T-helper 9 cell (primary cell): Measurements from ENCODE around the gene PCGF3.
A peak's percentile ranks its signal among the peaks of the same experiment; 100 is the strongest.
"Not testable (repeated sequence)": the region's sequence is repeated elsewhere in the genome, so short reads cannot be mapped to it uniquely, and the experiment has no call there.

Experiments
- DNase-seq: peaks from one replicate; pipeline ENCODE4 v3.0.0-alpha.2; 2020

Gene PCGF3

DNA sequence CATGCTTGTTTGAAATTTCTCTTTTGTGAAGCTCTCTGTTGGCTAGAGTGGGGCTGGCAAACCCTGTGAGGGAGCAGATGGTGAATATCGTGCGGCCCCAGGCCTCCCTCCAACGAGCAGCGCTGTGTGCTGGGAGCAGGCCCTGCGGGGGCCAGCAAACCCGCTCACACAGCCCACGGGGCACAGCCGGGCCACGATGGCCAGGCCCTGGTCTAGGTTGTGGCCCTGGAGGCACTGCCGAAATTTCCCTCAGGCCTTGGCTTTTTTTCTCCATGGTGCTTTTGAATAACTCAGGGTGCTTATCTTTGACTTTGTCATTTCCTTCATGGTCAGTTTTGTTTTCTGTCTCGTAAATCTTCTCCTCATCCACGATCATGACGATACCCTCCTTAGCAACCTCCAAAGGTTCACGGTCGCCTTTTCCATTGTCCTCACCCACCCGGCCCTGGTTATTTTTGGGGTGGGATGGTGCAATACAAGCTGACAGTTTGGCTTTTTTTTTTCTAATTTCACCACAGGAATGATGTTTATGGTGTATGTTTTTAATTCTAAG is 20.7 kb downstream of the PCGF3 start:
- no peak for DNase-seq

DNA sequence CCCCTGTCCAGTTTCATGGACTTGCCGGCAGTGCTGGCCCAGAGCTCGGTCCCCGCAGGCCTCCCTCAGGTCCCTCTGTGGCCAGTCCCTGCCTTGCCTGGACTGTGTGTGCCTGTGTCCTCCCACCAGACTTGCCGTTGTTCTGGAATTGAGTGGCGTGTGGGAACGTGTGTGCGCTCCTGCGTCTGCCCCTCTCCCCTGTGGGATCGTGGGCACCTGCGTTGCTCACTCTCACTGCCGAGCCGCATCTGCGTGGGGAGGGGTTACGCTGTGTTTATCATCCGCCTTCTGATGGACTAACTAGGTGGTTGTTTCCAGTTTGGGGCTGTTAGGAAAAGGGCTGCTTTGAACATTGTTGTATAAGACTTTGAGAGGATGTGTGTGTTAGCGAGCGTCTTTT is 21.2 kb downstream of the PCGF3 start:
- no peak for DNase-seq

- DNase-seq, result no peak
These were observed 21.9 kb downstream of the PCGF3 start for GRCh38 chr4:727576-727975.

GRCh38 chr4:729336-730315 is 24.0 kb downstream of the PCGF3 start:
- no peak for DNase-seq

- no peak for DNase-seq
These were observed 24.9 kb downstream of the PCGF3 start for GRCh38 chr4:730511-730910.

DNA sequence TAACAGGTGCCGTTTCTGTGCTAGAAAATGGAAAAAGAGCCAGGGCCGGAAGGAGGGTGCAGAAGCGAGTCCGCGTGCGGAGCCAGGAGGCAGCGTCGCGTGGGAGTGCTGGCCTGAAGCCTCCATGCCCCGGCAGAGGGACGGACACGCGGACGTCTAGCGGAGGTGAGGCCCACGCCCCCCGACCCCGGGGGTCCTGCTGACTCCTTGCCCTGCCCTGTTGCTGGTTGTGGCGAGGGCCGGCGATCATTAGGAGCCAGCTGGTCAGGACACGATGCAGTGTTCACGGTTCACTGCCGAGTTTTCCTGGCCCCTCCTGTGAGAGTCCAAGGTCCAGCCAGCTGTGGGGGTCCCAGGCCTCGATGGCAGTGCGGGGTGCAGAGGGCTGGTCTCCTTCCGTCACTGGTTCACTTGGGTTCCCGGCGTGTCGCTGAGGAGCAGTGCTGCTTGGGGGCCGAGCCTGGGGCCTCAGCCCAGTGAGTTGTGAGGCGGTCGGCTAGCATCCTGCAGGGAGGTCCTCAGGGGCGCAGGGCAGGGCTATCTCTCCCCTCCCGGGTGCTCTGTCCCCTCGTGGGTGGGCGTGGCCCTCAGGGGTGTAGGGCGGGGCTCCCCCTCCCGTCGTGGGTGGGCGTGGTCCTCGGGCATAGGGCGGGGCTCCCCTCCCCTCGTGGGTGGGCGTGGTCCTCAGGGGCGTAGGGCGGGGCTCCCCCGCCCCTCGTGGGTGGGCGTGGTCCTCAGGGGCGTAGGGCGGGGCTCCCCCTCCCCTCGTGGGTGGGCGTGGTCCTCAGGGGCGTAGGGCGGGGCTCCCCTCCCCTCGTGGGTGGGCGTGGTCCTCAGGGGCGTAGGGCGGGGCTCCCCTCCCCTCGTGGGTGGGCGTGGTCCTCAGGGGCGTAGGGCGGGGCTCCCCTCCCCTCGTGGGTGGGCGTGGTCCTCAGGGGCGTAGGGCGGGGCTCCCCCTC is 25.6 kb downstream of the PCGF3 start:
- DNase-seq, result not testable (repeated sequence)

GRCh38 chr4:731954-732353 is 26.3 kb downstream of the PCGF3 start:
- DNase-seq, result not testable (repeated sequence)

GRCh38 chr4:732486-732885 is 26.9 kb downstream of the PCGF3 start:
- DNase-seq, result no peak

- no peak for DNase-seq
These were observed 27.4 kb downstream of the PCGF3 start for GRCh38 chr4:732911-733630.

DNA sequence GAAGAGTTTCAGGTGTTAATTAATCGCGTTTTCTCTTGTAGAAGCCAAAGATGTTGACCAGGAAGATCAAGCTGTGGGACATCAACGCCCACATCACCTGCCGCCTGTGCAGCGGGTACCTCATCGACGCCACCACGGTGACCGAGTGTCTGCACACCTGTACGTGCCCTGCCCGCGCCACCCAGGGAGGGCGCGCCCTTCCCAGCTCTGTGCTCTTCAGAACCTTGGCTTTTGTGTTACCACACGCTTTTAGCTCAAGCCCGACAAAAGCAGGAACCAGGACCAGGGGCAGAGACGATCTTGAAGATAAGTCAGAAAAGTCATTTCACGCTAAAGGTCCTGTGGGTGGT is 28.0 kb downstream of the PCGF3 start:
- no peak for DNase-seq

- no peak for DNase-seq
These were observed 28.4 kb downstream of the PCGF3 start for GRCh38 chr4:734075-734474.

- no peak for DNase-seq
These were observed 29.3 kb downstream of the PCGF3 start for GRCh38 chr4:734951-735350.

GRCh38 chr4:735583-735982 is 30.0 kb downstream of the PCGF3 start:
- DNase-seq, result no peak

DNA sequence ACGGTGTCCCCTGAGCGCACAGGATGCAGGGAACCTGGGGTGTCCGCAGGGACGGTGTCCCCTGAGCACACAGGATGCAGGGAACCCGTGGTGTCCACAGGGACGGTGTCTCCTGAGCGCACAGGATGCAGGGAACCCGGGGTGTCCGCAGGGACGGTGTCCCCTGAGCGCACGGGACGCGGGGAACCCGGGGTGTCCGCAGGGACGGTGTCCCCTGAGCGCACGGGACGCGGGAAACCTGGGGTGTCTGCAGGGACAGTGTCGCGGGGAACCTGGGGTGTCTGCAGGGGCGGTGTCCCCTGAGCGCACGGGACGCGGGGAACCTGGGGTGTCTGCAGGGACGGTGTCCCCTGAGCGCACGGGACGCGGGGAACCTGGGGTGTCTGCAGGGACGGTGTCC is 30.9 kb downstream of the PCGF3 start:
- not testable (repeated sequence) for DNase-seq

GRCh38 chr4:738781-739280 is 33.2 kb downstream of the PCGF3 start:
- no peak for DNase-seq

GRCh38 chr4:739569-739968 is 33.9 kb downstream of the PCGF3 start:
- DNase-seq, result no peak

DNA sequence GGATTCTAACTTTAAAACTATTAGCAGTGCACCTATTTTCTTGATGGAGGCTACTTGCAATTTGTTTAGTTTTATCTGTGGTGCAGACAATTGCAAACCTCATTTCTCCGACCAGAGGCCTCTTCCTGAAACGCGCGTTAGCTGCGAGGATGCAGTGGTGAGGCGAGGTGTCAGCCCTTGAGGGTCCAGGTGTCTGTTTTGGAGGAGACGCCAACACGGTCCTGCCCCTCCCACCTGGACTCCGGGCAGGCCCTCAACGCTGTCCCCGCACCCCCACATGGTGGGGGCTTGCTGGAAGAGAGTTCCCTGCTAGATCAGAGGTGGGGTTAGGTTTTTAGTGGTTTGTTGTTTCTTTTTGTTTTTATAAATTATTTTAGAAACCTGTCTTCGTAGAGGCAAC is 34.4 kb downstream of the PCGF3 start:
- DNase-seq, result no peak

DNA sequence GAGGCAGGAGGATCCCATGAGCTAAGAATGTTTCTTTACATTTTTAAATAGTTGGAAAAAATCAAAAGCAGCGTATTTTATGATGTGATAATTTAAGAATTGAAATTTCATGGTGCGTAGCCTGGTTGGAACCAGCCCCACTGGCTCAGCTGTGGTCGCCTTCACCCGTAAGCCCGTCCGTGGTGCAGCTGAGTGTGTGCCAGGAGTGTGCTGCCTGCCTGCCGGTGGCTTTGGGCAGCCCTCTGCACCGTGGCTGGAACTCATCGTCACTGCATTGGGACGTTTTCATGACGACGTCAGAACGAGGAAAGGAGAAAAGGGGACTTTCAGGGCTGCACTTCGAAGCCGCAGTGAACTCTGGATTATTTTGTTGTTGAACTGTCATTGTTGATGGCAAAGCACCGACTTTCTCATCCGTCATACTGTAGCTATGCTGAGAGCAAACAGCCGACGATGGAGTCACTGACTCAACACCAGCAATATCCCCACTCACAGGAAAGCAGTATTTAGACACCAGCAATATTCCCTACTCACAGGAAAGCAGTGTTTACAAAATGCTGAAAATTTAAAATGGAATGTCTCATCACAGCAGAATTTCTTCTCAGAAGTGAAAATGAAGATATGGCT is 35.1 kb downstream of the PCGF3 start:
- DNase-seq, result no peak

GRCh38 chr4:742096-742741 is 36.6 kb downstream of the PCGF3 start:
- no peak for DNase-seq

DNA sequence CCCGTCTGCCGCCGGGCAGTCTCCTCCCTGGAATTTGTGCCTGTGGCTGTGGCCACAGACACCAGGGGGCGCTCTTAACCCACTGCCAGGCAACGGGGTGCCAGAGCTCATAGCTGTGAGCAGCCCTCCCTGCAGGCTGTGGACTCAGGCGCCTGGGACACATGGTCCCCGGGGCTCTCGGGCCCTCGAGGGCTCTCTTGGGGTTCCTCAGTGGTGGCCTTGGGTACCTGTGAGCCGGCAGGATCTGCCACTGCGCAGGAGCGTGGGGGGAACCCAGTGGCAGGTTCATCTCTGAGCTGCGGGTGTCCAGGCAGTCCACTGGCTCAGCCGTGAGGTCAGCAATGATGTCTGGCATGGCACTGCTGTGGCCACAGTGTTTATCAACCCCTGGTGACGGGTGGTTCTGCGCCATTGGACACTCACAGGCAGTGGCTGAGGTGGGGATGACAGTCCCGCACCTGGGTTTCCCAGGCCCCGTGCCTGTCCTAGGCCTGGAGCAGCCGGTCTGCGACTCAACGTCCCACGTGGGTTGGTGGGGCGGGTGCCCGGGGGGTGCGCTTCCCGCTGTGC is 37.2 kb downstream of the PCGF3 start:
- peak; percentile 77 for DNase-seq
